Measurements from ENCODE around the gene C10orf67.

The C10orf67 gene

DNA sequence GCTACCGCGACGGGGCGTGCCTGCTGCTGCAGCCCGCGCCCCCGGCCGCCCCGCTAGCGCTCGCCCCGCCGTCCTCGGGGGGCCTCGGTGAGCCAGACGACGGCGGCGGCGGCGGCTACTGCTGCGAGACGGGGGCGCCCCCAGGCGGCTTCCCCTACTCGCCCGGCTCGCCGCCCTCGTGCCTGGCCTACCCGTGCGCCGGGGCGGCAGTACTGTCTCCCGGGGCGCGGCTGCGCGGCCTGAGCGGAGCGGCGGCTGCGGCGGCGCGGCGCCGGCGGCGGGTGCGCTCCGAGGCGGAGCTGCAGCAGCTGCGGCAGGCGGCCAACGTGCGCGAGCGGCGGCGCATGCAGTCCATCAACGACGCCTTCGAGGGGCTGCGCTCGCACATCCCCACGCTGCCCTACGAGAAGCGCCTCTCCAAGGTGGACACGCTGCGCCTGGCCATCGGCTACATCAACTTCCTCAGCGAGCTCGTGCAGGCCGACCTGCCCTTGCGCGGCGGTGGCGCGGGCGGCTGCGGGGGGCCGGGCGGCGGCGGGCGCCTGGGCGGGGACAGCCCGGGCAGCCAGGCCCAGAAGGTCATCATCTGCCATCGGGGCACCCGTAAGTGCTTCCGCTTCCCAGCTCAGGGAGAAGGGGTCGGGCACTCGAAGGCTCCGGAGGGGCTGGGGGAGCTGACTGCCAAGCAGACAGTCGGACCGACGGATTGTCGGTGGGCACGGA is 151.7 kb downstream of the C10orf67 start:
- Histone ChIP-seq H3K27me3 (ENCODE audit: low read length) (no peaks in the 10 kb centered on the region), H3K79me2 (ENCODE audit: insufficient read depth, low read length) (no peaks in the 10 kb centered on the region), H3K9me2 (replicated peaks; ENCODE audit: insufficient read depth, low read length) (no peaks in the 10 kb centered on the region), H2AFZ (ENCODE audit: low read depth, low read length, severe bottlenecking) (no peak overlapping the region), H3K27ac (ENCODE audit: low read depth, low read length) (no peak overlapping the region), H3K9ac (ENCODE audit: low read length) (no peak overlapping the region), H3K36me3 (ENCODE audit: low read length) (no peaks in the 10 kb centered on the region), H4K20me1 (ENCODE audit: low read depth, low read length) (no peaks in the 10 kb centered on the region), H3K4me3 (ENCODE audit: insufficient read depth, low read length, poor library complexity, severe bottlenecking) (no peak overlapping the region), H3K4me2 (ENCODE audit: low read depth, low read length, poor library complexity, severe bottlenecking) (no peak overlapping the region), H3K9me3 (ENCODE audit: insufficient read depth, low read length) (no peaks in the 10 kb centered on the region), H3F3A (ENCODE audit: insufficient read depth) (no peaks in the 10 kb centered on the region)
- TF ChIP-seq, protein P1, sequence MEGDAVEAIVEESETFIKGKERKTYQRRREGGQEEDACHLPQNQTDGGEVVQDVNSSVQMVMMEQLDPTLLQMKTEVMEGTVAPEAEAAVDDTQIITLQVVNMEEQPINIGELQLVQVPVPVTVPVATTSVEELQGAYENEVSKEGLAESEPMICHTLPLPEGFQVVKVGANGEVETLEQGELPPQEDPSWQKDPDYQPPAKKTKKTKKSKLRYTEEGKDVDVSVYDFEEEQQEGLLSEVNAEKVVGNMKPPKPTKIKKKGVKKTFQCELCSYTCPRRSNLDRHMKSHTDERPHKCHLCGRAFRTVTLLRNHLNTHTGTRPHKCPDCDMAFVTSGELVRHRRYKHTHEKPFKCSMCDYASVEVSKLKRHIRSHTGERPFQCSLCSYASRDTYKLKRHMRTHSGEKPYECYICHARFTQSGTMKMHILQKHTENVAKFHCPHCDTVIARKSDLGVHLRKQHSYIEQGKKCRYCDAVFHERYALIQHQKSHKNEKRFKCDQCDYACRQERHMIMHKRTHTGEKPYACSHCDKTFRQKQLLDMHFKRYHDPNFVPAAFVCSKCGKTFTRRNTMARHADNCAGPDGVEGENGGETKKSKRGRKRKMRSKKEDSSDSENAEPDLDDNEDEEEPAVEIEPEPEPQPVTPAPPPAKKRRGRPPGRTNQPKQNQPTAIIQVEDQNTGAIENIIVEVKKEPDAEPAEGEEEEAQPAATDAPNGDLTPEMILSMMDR (IDR thresholded peaks at IDR 0.05; ENCODE audit: insufficient read depth, low read length, poor library complexity, severe bottlenecking): no peak
- no peak for TF ChIP-seq EZH2phosphoT487 (conservative IDR thresholded peaks at IDR 0.05; ENCODE audit: low read length)

DNA sequence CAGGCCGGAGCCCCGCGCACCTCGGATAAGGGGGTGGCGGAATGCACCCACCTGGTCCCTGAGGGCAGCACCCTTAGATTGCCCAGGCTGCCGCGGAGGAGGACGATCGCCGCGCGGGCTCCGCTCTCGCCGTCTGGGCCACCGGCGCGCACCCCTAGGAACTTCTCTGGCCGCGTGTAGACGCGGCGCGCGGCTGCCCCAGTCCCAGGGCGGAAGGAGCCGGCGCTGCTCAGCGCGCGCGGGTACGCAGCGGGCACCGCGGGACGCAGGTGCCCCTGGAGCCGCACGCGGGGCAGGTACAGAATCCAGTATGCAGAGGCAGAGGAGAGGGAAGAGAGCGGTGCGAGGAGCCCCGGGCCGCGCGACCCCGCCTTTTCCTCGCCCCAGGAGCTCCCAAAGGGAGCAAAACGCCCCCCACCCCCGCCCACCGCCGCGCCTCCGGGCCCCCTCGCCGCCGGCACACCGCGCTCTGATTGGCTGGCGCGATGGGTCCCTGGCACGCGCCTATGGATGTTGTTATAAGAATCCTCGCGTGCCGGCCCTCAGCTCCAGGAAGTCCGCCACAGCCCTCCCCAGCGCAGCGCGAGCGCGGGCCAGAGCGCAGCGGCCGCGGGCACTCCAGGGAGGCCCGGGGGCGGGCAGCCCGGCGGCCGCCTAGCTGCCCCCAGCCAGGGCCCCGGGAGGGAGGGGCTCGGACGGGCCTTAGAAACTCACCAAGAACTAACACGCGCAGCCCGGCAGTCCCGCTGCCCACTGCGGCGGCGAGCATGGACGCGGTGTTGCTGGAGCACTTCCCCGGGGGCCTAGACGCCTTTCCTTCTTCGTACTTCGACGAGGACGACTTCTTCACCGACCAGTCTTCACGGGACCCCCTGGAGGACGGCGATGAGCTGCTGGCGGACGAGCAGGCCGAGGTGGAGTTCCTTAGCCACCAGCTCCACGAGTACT is 152.6 kb downstream of the C10orf67 start, which contains the start of gene PTF1A:
Gene PTF1A, plus strand, starts transcription at position 549 of the 948 bp plus-strand sequence. Its CDS starts 219 bp downstream, at position 768.
- no peaks in the 10 kb centered on the region for H3K36me3 ChIP-seq (ENCODE audit: low read length)
- H3K9me3 ChIP-seq (ENCODE audit: insufficient read depth, low read length): no peaks in the 10 kb centered on the region
- no peak within 1 kb of the TSS for H3K4me2 ChIP-seq (ENCODE audit: low read depth, low read length, poor library complexity, severe bottlenecking)
- no peaks in the 10 kb centered on the region for H3K27me3 ChIP-seq (ENCODE audit: low read length)
- no peaks in the 10 kb centered on the region for H3K9me2 ChIP-seq (replicated peaks; ENCODE audit: insufficient read depth, low read length)
- no peak within 1 kb of the TSS for H3K27ac ChIP-seq (ENCODE audit: low read depth, low read length)
- H3F3A ChIP-seq (ENCODE audit: insufficient read depth): no peaks in the 10 kb centered on the region
- TF ChIP-seq, protein P1 (IDR thresholded peaks at IDR 0.05; ENCODE audit: insufficient read depth, low read length, poor library complexity, severe bottlenecking): no peak
- TF ChIP-seq EZH2phosphoT487 (conservative IDR thresholded peaks at IDR 0.05; ENCODE audit: low read length): no peak
- H3K9ac ChIP-seq (ENCODE audit: low read length): no peak within 1 kb of the TSS
- no peaks in the 10 kb centered on the region for H3K79me2 ChIP-seq (ENCODE audit: insufficient read depth, low read length)
- no peak within 1 kb of the TSS for H3K4me3 ChIP-seq (ENCODE audit: insufficient read depth, low read length, poor library complexity, severe bottlenecking)
- H4K20me1 ChIP-seq (ENCODE audit: low read depth, low read length): no peaks in the 10 kb centered on the region
- no peak within 1 kb of the TSS for H2AFZ ChIP-seq (ENCODE audit: low read depth, low read length, severe bottlenecking)

GRCh38 chr10:23190872-23191763 is 153.5 kb downstream of the C10orf67 start:
- no peaks in the 10 kb centered on the region for H3K9me2 ChIP-seq (replicated peaks; ENCODE audit: insufficient read depth, low read length)
- no peak overlapping the region for H2AFZ ChIP-seq (ENCODE audit: low read depth, low read length, severe bottlenecking)
- no peaks in the 10 kb centered on the region for H3K36me3 ChIP-seq (ENCODE audit: low read length)
- H3K27me3 ChIP-seq (ENCODE audit: low read length): no peaks in the 10 kb centered on the region
- H3K79me2 ChIP-seq (ENCODE audit: insufficient read depth, low read length): no peaks in the 10 kb centered on the region
- no peak overlapping the region for H3K4me3 ChIP-seq (ENCODE audit: insufficient read depth, low read length, poor library complexity, severe bottlenecking)
- TF ChIP-seq, protein P1 (IDR thresholded peaks at IDR 0.05; ENCODE audit: insufficient read depth, low read length, poor library complexity, severe bottlenecking): no peak
- no peak for TF ChIP-seq EZH2phosphoT487 (conservative IDR thresholded peaks at IDR 0.05; ENCODE audit: low read length)
- no peaks in the 10 kb centered on the region for H3F3A ChIP-seq (ENCODE audit: insufficient read depth)
- no peaks in the 10 kb centered on the region for H4K20me1 ChIP-seq (ENCODE audit: low read depth, low read length)
- H3K27ac ChIP-seq (ENCODE audit: low read depth, low read length): no peak overlapping the region
- H3K9me3 ChIP-seq (ENCODE audit: insufficient read depth, low read length): no peaks in the 10 kb centered on the region
- no peak overlapping the region for H3K4me2 ChIP-seq (ENCODE audit: low read depth, low read length, poor library complexity, severe bottlenecking)
- H3K9ac ChIP-seq (ENCODE audit: low read length): no peak overlapping the region
